K562 (cell line): ENCODE measurements around the gene TAF10. TPM values are rescaled to one million over a fixed set of nuclear protein-coding genes. Genes with fewer than 3 reads are reported as not detected.

Source experiments
- CBFA2T3 ChIP-seq: fragments of 450-650 bp; IDR thresholded peaks from 2 replicates; pipeline ENCODE4 v1.6.1; 2017
- CGGBP1 ChIP-seq: fragments of 250-450 bp; sonication (Bioruptor Pico); IDR thresholded peaks from 2 replicates; pipeline ENCODE4 v1.9.0; 2021; ENCODE audit warnings: mild to moderate bottlenecking
- MAFF ChIP-seq: IDR thresholded peaks from 2 replicates; pipeline ENCODE4 v1.6.1; 2012; ENCODE audit warnings: low read length, improper control_type of control experiment
- MCM2 ChIP-seq: fragments of 450-650 bp; IDR thresholded peaks from 2 replicates; pipeline ENCODE4 v1.6.1; 2017; ENCODE audit warnings: low read depth, mild to moderate bottlenecking
- MYNN ChIP-seq, 2 experiments: sonication (generic); formaldehyde crosslinking in 1 of 2; IDR thresholded peaks; 2 replicates each; pipeline versions ENCODE4 v1.5.0 to v1.6.1; 2016 to 2020; ENCODE audit warnings: antibody characterized with exemption in 1 of 2, missing genetic modification reagents in 1 of 2
- RBM17 ChIP-seq: fragments of 200-400 bp; formaldehyde crosslinking; IDR thresholded peaks from 2 replicates; pipeline ENCODE4 v1.6.1; 2017; ENCODE audit warnings: low read depth, mild to moderate bottlenecking, low read length, borderline replicate concordance
- RFX1 ChIP-seq: fragments of 450-650 bp; IDR thresholded peaks from 2 replicates; pipeline ENCODE4 v1.6.1; 2016; ENCODE audit warnings: mild to moderate bottlenecking, moderate library complexity
- SPI1 ChIP-seq: IDR thresholded peaks from 2 replicates; pipeline ENCODE4 v1.6.1; 2011; ENCODE audit warnings: low read depth, low read length, control low read depth, borderline replicate concordance
- ZBTB11 ChIP-seq, 3 experiments: fragments of 200-800 bp in 1 of 3; fragments of 250-450 bp in 1 of 3; fragments of 450-650 bp in 1 of 3; sonication (Bioruptor Pico) in 1 of 3; sonication (Bioruptor generic) in 1 of 3; formaldehyde crosslinking in 1 of 3; IDR thresholded peaks; 2 replicates each; pipeline versions ENCODE4 v1.6.1 to v1.8.0; 2016 to 2022; ENCODE audit warnings: mild to moderate bottlenecking in 2 of 3, missing genetic modification characterization in 2 of 3, missing compliant biosample characterization in 1 of 3, moderate library complexity in 1 of 3
- ZC3H11A ChIP-seq: IDR thresholded peaks from 2 replicates; pipeline ENCODE4 v1.6.1; 2012; ENCODE audit warnings: low read depth, low read length, improper control_type of control experiment
- ZNF121 ChIP-seq: sonication (generic); formaldehyde crosslinking; conservative IDR thresholded peaks from 2 replicates; pipeline ENCODE4 v1.8.0; 2022; ENCODE audit warnings: missing genetic modification reagents
- ZNF24 ChIP-seq: fragments of 450-650 bp; IDR thresholded peaks from 2 replicates; pipeline ENCODE4 v1.6.1; 2016
- ZNF445 ChIP-seq: fragments of 250-450 bp; sonication (Bioruptor Pico); IDR thresholded peaks from 2 replicates; pipeline ENCODE4 v1.4.0; 2020; ENCODE audit warnings: low read depth, mild to moderate bottlenecking, moderate library complexity
- ZNF766 ChIP-seq: fragments of 200-800 bp; sonication (Bioruptor generic); conservative IDR thresholded peaks from 2 replicates; pipeline ENCODE4 v1.6.1; 2016; ENCODE audit warnings: missing genetic modification characterization, missing compliant biosample characterization
- polyA plus RNA-seq, 8 experiments: library from polyadenylated mRNA; depleted of rRNA in 4 of 8; stranded (reverse) in 5 of 8; unstranded in 3 of 8; fragments of >200 nt; fragmentation: Nextera tagmentation in 2 of 8; fragmentation: Illumina TruSeq in 1 of 8; extraction: Ambion mirVana in 2 of 8; extraction: Trizol in 1 of 8; gene quantifications; 2 replicates each; pipeline versions ENCODE4 v1.2.1 to v1.2.3, GENCODE V29; 2011 to 2014; ENCODE audit warnings: inconsistent platforms in 1 of 8, missing spikeins in 1 of 8
- total RNA-seq, 7 experiments: library from RNA; depleted of rRNA in 6 of 7; stranded (reverse); fragments of >200 nt in 6 of 7; fragmentation: Illumina TruSeq in 2 of 7; extraction: Trizol in 2 of 7; gene quantifications; 2 replicates each; pipeline versions ENCODE4 v1.2.1 to v1.2.3, GENCODE V29; 2011 to 2021; ENCODE audit warnings: low replicate concordance in 1 of 7
- TF ChIP-seq, protein P1 (sequence below): IDR thresholded peaks from 2 replicates; pipeline ENCODE4 v1.6.1; 2016; ENCODE audit warnings: missing genetic modification characterization, missing compliant biosample characterization
- TF ChIP-seq, protein P2 (sequence below), 2 experiments: IDR thresholded peaks; 2 replicates each; pipeline ENCODE4 v1.6.1; 2011; ENCODE audit warnings: borderline replicate concordance in 1 of 2, control low read depth in 1 of 2, low read depth in 1 of 2, low read length in 1 of 2, mild to moderate bottlenecking in 1 of 2, mixed read lengths in 1 of 2, moderate library complexity in 1 of 2; ENCODE audit not compliant: insufficient read depth in 1 of 2, insufficient read length in 1 of 2, poor library complexity in 1 of 2, severe bottlenecking in 1 of 2; ENCODE audit errors: extremely low read depth in 1 of 2
- TF ChIP-seq, protein P3 (sequence below), 2 experiments: fragments of 450-650 bp; IDR thresholded peaks; 2 replicates each; pipeline ENCODE4 v1.6.1; 2016

The TAF10 gene
- total and polyA plus RNA-seq, 9 of the 15 experiments (the other 6 are each of a cell fraction or from before 2014, with no cell fraction given) = 19.5 to 197 (median 121) TPM

DNA sequence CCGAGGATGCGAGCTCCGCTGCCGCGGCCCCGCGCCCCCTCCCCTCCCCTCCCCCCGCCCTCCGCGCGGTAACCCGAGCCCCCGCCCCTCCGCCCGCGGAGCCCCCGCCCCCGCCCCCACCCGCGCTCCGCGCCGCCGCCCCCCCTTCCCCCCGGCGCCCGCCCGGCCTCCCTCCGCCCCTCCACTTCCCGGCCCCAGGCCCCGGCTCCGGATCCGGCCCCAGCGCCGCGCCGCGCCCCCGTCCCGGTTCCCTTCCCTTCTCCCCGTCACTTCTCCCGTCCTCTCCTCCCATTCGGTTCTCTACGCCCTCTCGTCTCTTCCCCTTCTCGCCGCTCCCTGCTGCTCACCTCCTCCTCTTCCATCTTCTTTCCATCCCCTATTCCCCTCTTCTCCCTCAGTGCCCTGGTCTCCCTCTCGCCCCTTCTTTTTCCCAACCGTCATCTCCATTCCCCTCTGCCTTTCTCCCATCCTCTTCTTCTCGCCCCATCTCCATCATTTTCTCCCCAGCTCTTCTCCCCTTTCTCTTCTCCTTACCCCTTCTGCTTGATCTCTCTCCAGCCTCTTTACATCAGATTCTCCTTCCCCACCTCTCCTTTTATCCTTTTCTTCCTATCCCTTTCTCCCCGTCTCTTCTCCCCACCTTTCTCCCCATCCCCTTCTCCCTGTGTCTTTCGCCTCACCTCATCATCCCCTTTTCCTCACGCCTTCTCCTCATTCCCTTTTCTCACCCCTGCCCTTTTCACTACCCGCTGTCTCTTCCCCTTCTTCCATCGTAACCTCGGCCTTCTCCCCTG lies 44.0 kb upstream of the TAF10 start, which contains the start of gene DCHS1 (continued):
- TF ChIP-seq ZBTB11 (CRISPR knock-in tag; IDR thresholded peaks at IDR 0.05) (no peak), CGGBP1 (CRISPR knock-in tag) (no peak), CBFA2T3 (no peak), ZNF24 (no peak), MYNN (IDR thresholded peaks at IDR 0.05) (no peak), MYNN (CRISPR knock-in tag; IDR thresholded peaks at IDR 0.05) (no peak), SPI1 (no peak), ZC3H11A (no peak), RFX1 (no peak), MCM2 (no peak), ZNF766 (CRISPR knock-in tag) (no peak), MAFF (no peak), ZNF445 (CRISPR knock-in tag) (no peak), RBM17 (no peak), ZNF121 (CRISPR knock-in tag) (no peak)
- TF ChIP-seq, protein P1, sequence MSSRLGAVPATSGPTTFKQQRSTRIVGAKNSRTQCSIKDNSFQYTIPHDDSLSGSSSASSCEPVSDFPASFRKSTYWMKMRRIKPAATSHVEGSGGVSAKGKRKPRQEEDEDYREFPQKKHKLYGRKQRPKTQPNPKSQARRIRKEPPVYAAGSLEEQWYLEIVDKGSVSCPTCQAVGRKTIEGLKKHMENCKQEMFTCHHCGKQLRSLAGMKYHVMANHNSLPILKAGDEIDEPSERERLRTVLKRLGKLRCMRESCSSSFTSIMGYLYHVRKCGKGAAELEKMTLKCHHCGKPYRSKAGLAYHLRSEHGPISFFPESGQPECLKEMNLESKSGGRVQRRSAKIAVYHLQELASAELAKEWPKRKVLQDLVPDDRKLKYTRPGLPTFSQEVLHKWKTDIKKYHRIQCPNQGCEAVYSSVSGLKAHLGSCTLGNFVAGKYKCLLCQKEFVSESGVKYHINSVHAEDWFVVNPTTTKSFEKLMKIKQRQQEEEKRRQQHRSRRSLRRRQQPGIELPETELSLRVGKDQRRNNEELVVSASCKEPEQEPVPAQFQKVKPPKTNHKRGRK (tag) = peak; percentile 87
- TF ChIP-seq, protein P2, sequence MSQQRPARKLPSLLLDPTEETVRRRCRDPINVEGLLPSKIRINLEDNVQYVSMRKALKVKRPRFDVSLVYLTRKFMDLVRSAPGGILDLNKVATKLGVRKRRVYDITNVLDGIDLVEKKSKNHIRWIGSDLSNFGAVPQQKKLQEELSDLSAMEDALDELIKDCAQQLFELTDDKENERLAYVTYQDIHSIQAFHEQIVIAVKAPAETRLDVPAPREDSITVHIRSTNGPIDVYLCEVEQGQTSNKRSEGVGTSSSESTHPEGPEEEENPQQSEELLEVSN (IDR thresholded peaks at IDR 0.05; ENCODE audit: borderline replicate concordance in 1 of 2, extremely low read depth in 1 of 2, insufficient read depth in 1 of 2, insufficient read length in 1 of 2, low read depth in 1 of 2, low read length in 1 of 2, poor library complexity in 1 of 2, severe bottlenecking in 1 of 2) = no peak
- TF ChIP-seq, protein P3, sequence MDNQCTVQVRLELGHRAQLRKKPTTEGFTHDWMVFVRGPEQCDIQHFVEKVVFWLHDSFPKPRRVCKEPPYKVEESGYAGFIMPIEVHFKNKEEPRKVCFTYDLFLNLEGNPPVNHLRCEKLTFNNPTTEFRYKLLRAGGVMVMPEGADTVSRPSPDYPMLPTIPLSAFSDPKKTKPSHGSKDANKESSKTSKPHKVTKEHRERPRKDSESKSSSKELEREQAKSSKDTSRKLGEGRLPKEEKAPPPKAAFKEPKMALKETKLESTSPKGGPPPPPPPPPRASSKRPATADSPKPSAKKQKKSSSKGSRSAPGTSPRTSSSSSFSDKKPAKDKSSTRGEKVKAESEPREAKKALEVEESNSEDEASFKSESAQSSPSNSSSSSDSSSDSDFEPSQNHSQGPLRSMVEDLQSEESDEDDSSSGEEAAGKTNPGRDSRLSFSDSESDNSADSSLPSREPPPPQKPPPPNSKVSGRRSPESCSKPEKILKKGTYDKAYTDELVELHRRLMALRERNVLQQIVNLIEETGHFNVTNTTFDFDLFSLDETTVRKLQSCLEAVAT (IDR thresholded peaks at IDR 0.05) = peak in 1 of 2 experiments; percentile 17; a peak in 1 of 4 replicates
